H9 (cell line): ENCODE results near the gene RASSF8. TPM values are rescaled to one million over a fixed set of nuclear protein-coding genes. Genes with fewer than 3 reads are reported as not detected.

Experiments used
- DNase-seq: peaks from one replicate; pipeline ENCODE4 v3.0.0-alpha.2; 2017
- H2AFZ ChIP-seq: one replicate; pipeline ENCODE4 v1.6.1; 2013; ENCODE audit warnings: mild to moderate bottlenecking, low read length, control low read depth, moderate library complexity
- H2AK5ac ChIP-seq: 2 replicates; pipeline ENCODE4 v1.6.1; 2013; ENCODE audit warnings: low read length, control low read depth, mixed read lengths; ENCODE audit not compliant: insufficient read length
- H2BK120ac ChIP-seq: one replicate; pipeline ENCODE4 v1.6.1; 2013; ENCODE audit warnings: low read depth, mild to moderate bottlenecking, low read length, control low read depth, inconsistent platforms; ENCODE audit not compliant: poor library complexity, severe bottlenecking
- H2BK12ac ChIP-seq: 2 replicates; pipeline ENCODE4 v1.6.1; 2013; ENCODE audit warnings: low read length, control low read depth, mixed read lengths, low read depth; ENCODE audit not compliant: insufficient read length
- H2BK15ac ChIP-seq: 2 replicates; pipeline ENCODE4 v1.6.1; 2013; ENCODE audit warnings: low read depth, low read length, control low read depth
- H2BK20ac ChIP-seq: one replicate; pipeline ENCODE4 v1.6.1; 2013; ENCODE audit warnings: low read depth, mild to moderate bottlenecking, low read length, control low read depth, inconsistent platforms; ENCODE audit not compliant: poor library complexity, severe bottlenecking
- H2BK5ac ChIP-seq: 2 replicates; pipeline ENCODE4 v1.6.1; 2013; ENCODE audit warnings: low read length, control low read depth, mixed read lengths; ENCODE audit not compliant: insufficient read length
- H3K14ac ChIP-seq: 2 replicates; pipeline ENCODE4 v1.6.1; 2013; ENCODE audit warnings: low read length, control low read depth; ENCODE audit not compliant: insufficient read depth
- H3K18ac ChIP-seq: 2 replicates; pipeline ENCODE4 v1.6.1; 2013; ENCODE audit warnings: low read depth, mild to moderate bottlenecking, mixed read lengths, low read length, control low read depth; ENCODE audit not compliant: insufficient read length
- H3K23ac ChIP-seq: 2 replicates; pipeline ENCODE4 v1.6.1; 2013; ENCODE audit warnings: low read length, control low read depth, mixed read lengths, low read depth; ENCODE audit not compliant: insufficient read length
- H3K23me2 ChIP-seq: 2 replicates; pipeline ENCODE4 v1.6.1; 2013; ENCODE audit warnings: low read depth, mild to moderate bottlenecking, mixed read lengths, low read length, control low read depth; ENCODE audit not compliant: insufficient read length, poor library complexity, severe bottlenecking
- H3K27ac ChIP-seq: 2 replicates; pipeline ENCODE4 v1.5.1; 2013; ENCODE audit warnings: low read length, control low read depth, mixed read lengths, low read depth; ENCODE audit not compliant: insufficient read length
- H3K27me3 ChIP-seq: 2 replicates; pipeline ENCODE4 v1.6.1; 2013; ENCODE audit warnings: low read length, control low read depth, inconsistent platforms; ENCODE audit not compliant: insufficient read depth
- H3K4ac ChIP-seq: 2 replicates; pipeline ENCODE4 v1.6.1; 2013; ENCODE audit warnings: low read depth, mild to moderate bottlenecking, control low read depth, inconsistent platforms, low read length, moderate library complexity
- H3K4me1 ChIP-seq: 2 replicates; pipeline ENCODE4 v1.6.1; 2013; ENCODE audit warnings: low read length, control low read depth, inconsistent platforms; ENCODE audit not compliant: insufficient read depth
- H3K4me2 ChIP-seq: 2 replicates; pipeline ENCODE4 v1.6.1; 2013; ENCODE audit warnings: low read length, control low read depth, mixed read lengths; ENCODE audit not compliant: insufficient read length, insufficient read depth
- H3K56ac ChIP-seq: 2 replicates; pipeline ENCODE4 v1.6.1; 2013; ENCODE audit warnings: low read depth, mild to moderate bottlenecking, mixed read lengths, low read length, control low read depth; ENCODE audit not compliant: insufficient read length
- H3K79me1 ChIP-seq: 2 replicates; pipeline ENCODE4 v1.6.1; 2013; ENCODE audit warnings: low read depth, mild to moderate bottlenecking, moderate library complexity, low read length, control low read depth, inconsistent platforms; ENCODE audit not compliant: insufficient read depth, poor library complexity, severe bottlenecking
- H3K79me2 ChIP-seq: 2 replicates; pipeline ENCODE4 v1.6.1; 2013; ENCODE audit warnings: low read length, control low read depth, inconsistent platforms; ENCODE audit not compliant: insufficient read depth
- H3K9ac ChIP-seq: 2 replicates; pipeline ENCODE4 v1.6.1; 2013; ENCODE audit warnings: low read length, control low read depth, mixed read lengths; ENCODE audit not compliant: insufficient read length; ENCODE audit errors: extremely low read depth
- H3K9me3 ChIP-seq: one replicate; pipeline ENCODE4 v1.6.1; 2013; ENCODE audit warnings: low read depth, low read length, inconsistent platforms; ENCODE audit not compliant: control insufficient read depth
- H3T11ph ChIP-seq: one replicate; pipeline ENCODE4 v1.6.1; 2013; ENCODE audit warnings: mild to moderate bottlenecking, low read length, control low read depth, inconsistent platforms
- H4K20me1 ChIP-seq: one replicate; pipeline ENCODE4 v1.6.1; 2013; ENCODE audit not compliant: control insufficient read depth, insufficient read length, insufficient read depth
- H4K5ac ChIP-seq: 2 replicates; pipeline ENCODE4 v1.6.1; 2013; ENCODE audit warnings: low read depth, mild to moderate bottlenecking, mixed read lengths, low read length, control low read depth; ENCODE audit not compliant: insufficient read length
- H4K8ac ChIP-seq: replicated peaks from 2 replicates; pipeline ENCODE4 v1.6.1; 2013; ENCODE audit warnings: low read length, control low read depth, mixed read lengths, low read depth; ENCODE audit not compliant: insufficient read length
- H4K91ac ChIP-seq: 2 replicates; pipeline ENCODE4 v1.6.1; 2013; ENCODE audit warnings: low read depth, mild to moderate bottlenecking, moderate library complexity, mixed read lengths, low read length, control low read depth; ENCODE audit not compliant: insufficient read length
- H3K27ac Mint-ChIP-seq, 3 experiments: 2 replicates in 2 of 3; 3 replicates in 1 of 3; pipeline ENCODE4 v1.8.0; 2020 to 2021; ENCODE audit warnings: mixed read lengths in 3 of 3, mild to moderate bottlenecking in 1 of 3, moderate library complexity in 1 of 3
- H3K27me3 Mint-ChIP-seq: 2 replicates; pipeline ENCODE4 v1.8.0; 2021; ENCODE audit warnings: low read depth, mild to moderate bottlenecking, moderate library complexity, mixed read lengths
- H3K36me3 Mint-ChIP-seq, 3 experiments: 2 replicates in 2 of 3; 3 replicates in 1 of 3; pipeline ENCODE4 v1.8.0; 2020 to 2021; ENCODE audit warnings: low read depth in 3 of 3, mixed read lengths in 3 of 3; ENCODE audit not compliant: insufficient read depth in 1 of 3
- H3K4me1 Mint-ChIP-seq, 2 experiments: 2 replicates each; pipeline ENCODE4 v1.8.0; 2020; ENCODE audit warnings: mixed read lengths in 2 of 2
- H3K4me3 Mint-ChIP-seq, 2 experiments: 2 replicates in 1 of 2; 3 replicates in 1 of 2; pipeline ENCODE4 v1.8.0; 2020 to 2021; ENCODE audit warnings: mild to moderate bottlenecking in 2 of 2, mixed read lengths in 2 of 2, moderate library complexity in 1 of 2
- H3K9me3 Mint-ChIP-seq, 2 experiments: 2 replicates in 1 of 2; 3 replicates in 1 of 2; pipeline ENCODE4 v1.8.0; 2020; ENCODE audit warnings: mild to moderate bottlenecking in 2 of 2, mixed read lengths in 2 of 2, moderate library complexity in 1 of 2
- WGBS: extraction: QIAGEN DNeasy Blood & Tissue Kit; methylation state at CpG from one replicate; pipeline ENCODE4 v1.1.7; 2013; ENCODE audit warnings: missing lambda C conversion rate, low lambda C conversion rate, mixed read lengths; ENCODE audit not compliant: insufficient read length; ENCODE audit errors: extremely low coverage; 5-methylcytosine and 5-hydroxymethylcytosine counted together
- total RNA-seq: library from RNA; stranded (reverse); gene quantifications from 2 replicates; pipeline ENCODE4 v1.2.1, GENCODE V29; 2021
- TF ChIP-seq, protein P1 (sequence below): fragments of 200-600 bp; sonication (generic); conservative IDR thresholded peaks from 3 replicates; pipeline ENCODE4 v1.8.0; 2021; ENCODE audit warnings: antibody characterized with exemption, mild to moderate bottlenecking

Gene RASSF8
- total RNA-seq, 1 experiment from 2014 or later, result 38.8 TPM

DNA sequence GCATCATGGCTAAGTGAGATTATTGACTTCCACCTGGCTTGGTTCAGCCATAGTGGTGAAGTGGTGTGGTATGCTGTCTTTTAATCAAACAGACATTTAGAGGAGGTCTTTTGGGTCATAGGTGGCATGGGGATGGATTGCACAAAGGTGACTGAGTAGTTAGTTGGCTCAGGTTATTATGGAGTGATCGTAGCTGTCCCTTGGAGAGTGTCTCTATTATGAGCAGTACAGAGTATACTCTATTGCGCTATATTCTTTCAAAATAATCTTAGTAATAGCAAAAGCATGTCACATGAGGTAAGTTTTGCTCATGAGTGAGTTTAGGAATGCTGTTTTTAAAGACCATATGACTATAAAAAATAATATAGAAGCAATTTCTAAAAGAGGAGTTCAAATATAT, 60.4 kb downstream of the RASSF8 start:
- Histone ChIP-seq H4K91ac (no peak overlapping the region), H3T11ph (no peak overlapping the region), H3K14ac (no peak overlapping the region), H3K9me3 (no peaks in the 10 kb centered on the region), H4K20me1 (no peaks in the 10 kb centered on the region), H4K8ac (no peak overlapping the region), H2BK5ac (no peak overlapping the region), H3K27ac (no peak overlapping the region), H3K4me2 (no peak overlapping the region), H3K79me1 (no peaks in the 10 kb centered on the region), H2BK20ac (no peak overlapping the region), H3K4me1 (no peaks in the 10 kb centered on the region), H3K23ac (no peak overlapping the region), H3K27me3 (no peaks in the 10 kb centered on the region), H3K79me2 (peaks cover 4% of the 10 kb centered on the region; the same call in 1 of the 2 replicates), H3K23me2 (no peaks in the 10 kb centered on the region), H4K5ac (no peak overlapping the region), H2AFZ (no peak overlapping the region), H3K9ac (no peak overlapping the region), H3K18ac (no peak overlapping the region), H2BK15ac (no peak overlapping the region), H2BK12ac (no peak overlapping the region), H2AK5ac (peak overlapping the region; percentile 85), H3K56ac (no peak overlapping the region), H3K4ac (no peak overlapping the region), H2BK120ac (no peak overlapping the region)
- no peak for DNase-seq
- no peak overlapping the region; a peak in 1 of 7 replicates for H3K27ac Mint-ChIP-seq
- WGBS, result no CpG with 5 or more reads among the region's 2 CpGs
- H3K4me1 Mint-ChIP-seq, result peaks cover 33 to 39% of the 10 kb centered on the region in 2 experiments
- no peak overlapping the region for H3K4me3 Mint-ChIP-seq
- peaks cover 0 to 4% (median 2%) of the 10 kb centered on the region in 3 experiments; a peak in 3 of 7 replicates for H3K36me3 Mint-ChIP-seq
- TF ChIP-seq, protein P1, sequence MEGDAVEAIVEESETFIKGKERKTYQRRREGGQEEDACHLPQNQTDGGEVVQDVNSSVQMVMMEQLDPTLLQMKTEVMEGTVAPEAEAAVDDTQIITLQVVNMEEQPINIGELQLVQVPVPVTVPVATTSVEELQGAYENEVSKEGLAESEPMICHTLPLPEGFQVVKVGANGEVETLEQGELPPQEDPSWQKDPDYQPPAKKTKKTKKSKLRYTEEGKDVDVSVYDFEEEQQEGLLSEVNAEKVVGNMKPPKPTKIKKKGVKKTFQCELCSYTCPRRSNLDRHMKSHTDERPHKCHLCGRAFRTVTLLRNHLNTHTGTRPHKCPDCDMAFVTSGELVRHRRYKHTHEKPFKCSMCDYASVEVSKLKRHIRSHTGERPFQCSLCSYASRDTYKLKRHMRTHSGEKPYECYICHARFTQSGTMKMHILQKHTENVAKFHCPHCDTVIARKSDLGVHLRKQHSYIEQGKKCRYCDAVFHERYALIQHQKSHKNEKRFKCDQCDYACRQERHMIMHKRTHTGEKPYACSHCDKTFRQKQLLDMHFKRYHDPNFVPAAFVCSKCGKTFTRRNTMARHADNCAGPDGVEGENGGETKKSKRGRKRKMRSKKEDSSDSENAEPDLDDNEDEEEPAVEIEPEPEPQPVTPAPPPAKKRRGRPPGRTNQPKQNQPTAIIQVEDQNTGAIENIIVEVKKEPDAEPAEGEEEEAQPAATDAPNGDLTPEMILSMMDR, result no peak
- H3K27me3 Mint-ChIP-seq, result no peaks in the 10 kb centered on the region
- H3K9me3 Mint-ChIP-seq, result no peaks in the 10 kb centered on the region; a peak in 1 of 5 replicates
